Suprapubic skin (tissue), 4 donors: ENCODE data around the gene POTEI.
"Not testable (repeated sequence)": the region's sequence is repeated elsewhere in the genome, so short reads cannot be mapped to it uniquely, and the experiment has no call there.

Experiments used
- CTCF ChIP-seq, 2 donors: fragments of 200-600 bp in 1 of 2; fragments of 450-650 bp in 1 of 2; sonication (generic) in 1 of 2; IDR thresholded peaks; one replicate each; pipeline ENCODE4 v1.5.1; 2016 to 2019; ENCODE audit warnings: antibody characterized with exemption in 2 of 2, mild to moderate bottlenecking in 1 of 2, moderate library complexity in 1 of 2
- POLR2A ChIP-seq, 2 donors: fragments of 450-650 bp; IDR thresholded peaks; one replicate each; pipeline ENCODE4 v1.6.1; 2017; ENCODE audit warnings: antibody characterized with exemption in 2 of 2, mild to moderate bottlenecking in 2 of 2, moderate library complexity in 2 of 2
- POLR2AphosphoS5 ChIP-seq, 3 donors: sonication (generic); formaldehyde crosslinking; IDR thresholded peaks; one replicate each; pipeline ENCODE4 v1.6.1; 2017; ENCODE audit warnings: antibody characterized with exemption in 3 of 3

- not testable (repeated sequence) for TF ChIP-seq CTCF, POLR2A, POLR2AphosphoS5 (IDR thresholded peaks at IDR 0.05)
These were observed 1.9 kb upstream of the POTEI start for GRCh38 chr2:130510807-130511746.
